Ishikawa (cell line): ENCODE results near the gene KCNH4.

Experiments used
- CEBPB ChIP-seq: IDR thresholded peaks from 2 replicates; pipeline ENCODE4 v1.6.1; 2012
- CREB1 ChIP-seq: IDR thresholded peaks from 2 replicates; pipeline ENCODE4 v1.6.1; 2012; ENCODE audit warnings: low read depth
- EGR1 ChIP-seq: IDR thresholded peaks from 2 replicates; pipeline ENCODE4 v1.6.1; 2012
- EP300 ChIP-seq: IDR thresholded peaks from 2 replicates; pipeline ENCODE4 v1.6.1; 2012; ENCODE audit warnings: borderline replicate concordance
- FOXM1 ChIP-seq: IDR thresholded peaks from 2 replicates; pipeline ENCODE4 v1.6.1; 2012; ENCODE audit warnings: low read depth, borderline replicate concordance
- MAX ChIP-seq: IDR thresholded peaks from 2 replicates; pipeline ENCODE4 v1.6.1; 2012
- NFIC ChIP-seq: IDR thresholded peaks from 2 replicates; pipeline ENCODE4 v1.6.1; 2012
- RAD21 ChIP-seq: IDR thresholded peaks from 2 replicates; pipeline ENCODE4 v1.6.1; 2012; ENCODE audit warnings: low read depth
- REST ChIP-seq: IDR thresholded peaks from 2 replicates; pipeline ENCODE4 v1.6.1; 2012; ENCODE audit warnings: low read depth, mild to moderate bottlenecking
- TAF1 ChIP-seq: IDR thresholded peaks from 2 replicates; pipeline ENCODE4 v1.6.1; 2012; ENCODE audit warnings: low read depth, mild to moderate bottlenecking
- TCF12 ChIP-seq: IDR thresholded peaks from 2 replicates; pipeline ENCODE4 v1.6.1; 2012; ENCODE audit warnings: low read depth
- TEAD4 ChIP-seq: IDR thresholded peaks from 2 replicates; pipeline ENCODE4 v1.6.1; 2012
- USF1 ChIP-seq: IDR thresholded peaks from 2 replicates; pipeline ENCODE4 v1.6.1; 2012
- YY1 ChIP-seq: IDR thresholded peaks from 2 replicates; pipeline ENCODE4 v1.6.1; 2012; ENCODE audit warnings: low read depth
- ZBTB7A ChIP-seq: IDR thresholded peaks from 2 replicates; pipeline ENCODE4 v1.6.1; 2012; ENCODE audit warnings: low read depth

The KCNH4 gene

DNA sequence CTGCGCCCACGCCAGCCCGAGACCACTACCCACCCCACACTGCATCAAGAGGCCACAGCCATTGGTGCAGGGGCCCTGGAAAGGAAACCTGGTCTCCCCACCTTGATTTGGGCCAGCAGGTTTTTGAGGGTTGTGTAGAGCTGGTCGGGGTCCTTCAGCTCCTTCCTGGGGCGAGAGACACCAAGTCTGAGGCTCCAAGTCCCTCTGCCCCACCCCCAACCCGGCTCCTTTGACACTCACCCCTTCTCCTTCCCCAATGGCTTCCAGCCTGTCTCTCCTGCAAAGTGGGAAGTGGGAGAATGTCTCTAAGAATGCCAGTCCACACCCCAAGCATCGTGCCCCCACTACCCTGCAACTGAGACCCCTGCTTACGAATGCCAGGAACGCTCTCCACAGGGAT lies 66.8 kb downstream of the KCNH4 start:
- TF ChIP-seq MAX (no peak), NFIC (no peak), USF1 (no peak), TAF1 (no peak), FOXM1 (no peak), CREB1 (no peak), CEBPB (no peak), EGR1 (no peak), EP300 (no peak), REST (no peak), ZBTB7A (no peak), YY1 (no peak)

- no peak for TF ChIP-seq FOXM1
Observed at GRCh38 chr17:42113293-42114069, 67.5 kb downstream of the KCNH4 start.

DNA sequence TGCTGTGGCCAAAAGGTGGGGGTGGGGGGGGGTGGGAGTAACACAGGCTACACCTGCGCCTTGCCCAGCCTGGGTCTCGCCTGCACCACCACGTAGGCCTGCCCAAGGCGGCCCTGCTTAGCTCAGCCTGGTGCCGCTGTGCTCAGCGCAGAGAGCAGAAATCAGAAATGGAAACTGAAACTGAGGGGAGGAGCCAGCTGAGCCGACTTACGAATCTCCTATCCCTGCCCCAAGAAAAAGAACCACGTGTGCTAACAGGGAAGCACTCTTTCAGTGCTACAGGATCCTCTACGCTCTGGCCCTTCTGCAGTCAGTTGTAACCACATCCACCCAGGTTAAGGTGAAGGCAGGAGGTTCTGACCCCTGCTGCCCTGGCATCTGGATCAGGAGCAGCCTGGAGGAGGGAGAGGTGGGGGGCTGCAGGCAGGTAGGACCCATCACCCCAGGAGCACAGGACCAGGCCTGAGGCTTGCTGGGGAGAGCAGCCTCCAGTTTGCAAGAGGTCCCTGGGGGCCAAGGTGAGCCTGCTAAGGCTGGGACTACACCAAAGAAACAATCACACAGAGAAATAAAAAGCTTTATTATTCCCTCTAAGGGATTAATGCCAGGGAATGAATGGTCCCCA lies 68.3 kb downstream of the KCNH4 start, which contains the start of gene DHX58:
Gene DHX58, minus strand, starts transcription at position 163 of the 625 bp plus-strand sequence. CDS start 822 bp downstream, outside the sequence.
- TF ChIP-seq ZBTB7A = no peak
- TF ChIP-seq RAD21 = no peak
- TF ChIP-seq CEBPB = no peak
- TF ChIP-seq YY1 = no peak
- no peak for TF ChIP-seq CREB1
- TF ChIP-seq USF1 = peak; percentile 58

DNA sequence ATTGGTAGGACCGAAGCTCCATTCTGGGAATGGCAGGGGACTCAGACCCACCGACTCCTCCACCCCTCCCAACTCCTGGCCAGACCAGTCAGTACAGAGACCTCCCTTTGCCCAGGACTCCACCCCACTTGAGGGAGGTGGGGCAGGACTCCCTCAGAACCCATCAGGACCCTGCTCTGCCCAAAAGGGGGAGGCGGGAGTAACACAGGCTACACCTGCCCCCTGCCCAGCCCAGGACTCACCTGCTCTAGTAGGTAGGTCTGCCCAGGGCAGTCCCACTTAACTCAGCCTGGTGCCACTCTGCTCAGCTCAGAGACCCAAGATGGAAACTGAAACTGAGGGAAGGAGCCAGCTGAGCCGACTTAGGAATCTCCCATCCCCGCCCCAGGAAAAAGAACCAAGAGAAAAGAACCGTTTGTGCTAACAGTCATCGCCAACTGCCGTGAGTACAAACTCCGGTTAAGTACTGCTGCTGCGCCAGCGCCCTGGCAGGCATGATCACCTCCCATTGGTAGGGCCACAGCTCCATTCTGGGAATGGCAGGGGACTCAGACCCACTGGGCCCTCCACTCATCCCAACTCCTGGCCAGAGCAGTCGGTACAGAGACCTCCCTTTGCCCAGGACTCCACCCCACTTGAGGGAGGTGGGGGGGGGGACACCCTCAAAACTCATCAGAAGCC lies 68.9 kb downstream of the KCNH4 start:
- no peak for TF ChIP-seq FOXM1
- no peak for TF ChIP-seq YY1
- TF ChIP-seq TEAD4 = no peak
- no peak for TF ChIP-seq USF1
- TF ChIP-seq TCF12 = no peak
- no peak for TF ChIP-seq ZBTB7A
- TF ChIP-seq MAX = no peak
- no peak for TF ChIP-seq EP300
- no peak for TF ChIP-seq CREB1
- TF ChIP-seq REST = no peak
- no peak for TF ChIP-seq EGR1
- no peak for TF ChIP-seq TAF1
- no peak for TF ChIP-seq NFIC
- no peak for TF ChIP-seq CEBPB

DNA sequence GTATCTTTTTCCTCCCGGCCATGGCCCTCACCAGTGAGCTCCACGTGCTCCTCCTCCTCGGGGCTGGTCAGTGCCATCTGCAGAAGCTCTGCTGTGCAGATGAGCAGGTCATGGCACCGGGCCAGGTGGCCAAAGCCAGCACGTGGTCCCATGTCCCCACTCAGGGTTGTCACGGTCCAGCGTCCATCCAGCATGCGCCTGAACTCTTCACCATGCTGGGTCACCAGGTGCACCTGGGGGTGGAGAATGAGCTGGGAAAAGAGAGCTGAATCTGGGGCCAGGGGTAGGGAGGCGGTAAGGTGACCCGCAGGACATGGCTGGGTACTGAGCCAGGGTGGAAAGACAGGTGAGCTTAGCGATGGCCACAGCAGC lies 69.7 kb downstream of the KCNH4 start:
- TF ChIP-seq REST (peak; percentile 47; the same call in 1 of the 2 replicates), NFIC (peak; percentile 49; the same call in 1 of the 2 replicates), USF1 (peak; percentile 20; the same call in 1 of the 2 replicates), EGR1 (no peak)
